CD4-positive, alpha-beta T cell treated with Interleukin-6 for 4 hours (primary cell): ENCODE data around the gene C20orf144.
A peak's percentile ranks its signal among the peaks of the same experiment; 100 is the strongest.

Source experiments
- DNase-seq: peaks from one replicate; pipeline ENCODE4 v3.0.0-alpha.2; 2020; ENCODE audit warnings: mixed read lengths

Gene C20orf144

DNA sequence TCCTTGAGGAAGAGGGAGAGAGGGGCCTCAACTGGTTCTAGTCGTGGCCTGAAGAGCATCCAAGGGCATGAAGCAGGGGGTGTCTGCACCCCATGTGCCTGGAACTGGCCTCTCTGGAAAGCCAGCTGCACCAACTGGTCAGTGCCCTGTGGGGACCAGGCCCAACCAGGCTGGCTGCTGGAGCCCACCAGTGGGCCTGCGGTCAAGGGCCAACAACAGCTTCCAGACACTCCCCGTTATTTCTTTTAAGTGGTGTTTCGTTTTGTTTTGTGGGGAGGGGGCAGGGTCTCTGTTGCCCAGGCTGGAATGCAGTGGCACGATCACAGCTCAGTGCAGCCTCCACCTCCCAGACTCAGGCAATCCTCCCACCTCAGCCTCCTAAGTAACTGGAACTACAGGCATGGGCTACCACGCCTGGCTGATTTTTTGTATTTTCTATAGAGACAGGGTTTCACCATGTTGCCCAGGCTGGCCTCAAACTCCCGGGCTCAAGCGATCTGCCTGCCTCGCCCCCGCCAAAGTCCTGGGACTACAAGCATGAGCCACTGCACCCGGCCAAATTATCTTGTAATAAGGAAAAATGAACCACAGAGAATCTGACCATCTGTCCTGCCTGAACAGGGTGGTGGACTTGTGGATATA lies 11.9 kb upstream of the C20orf144 start:
- no peak for DNase-seq

GRCh38 chr20:33650753-33651561 lies 11.2 kb upstream of the C20orf144 start:
- DNase-seq: no peak

GRCh38 chr20:33651562-33652048 lies 10.5 kb upstream of the C20orf144 start:
- DNase-seq: no peak

- DNase-seq: peak; percentile 61
These were observed 8.8 kb upstream of the C20orf144 start for GRCh38 chr20:33653218-33653899.

- DNase-seq: no peak
These were observed 8.1 kb upstream of the C20orf144 start for GRCh38 chr20:33653900-33654596.

- no peak for DNase-seq
These were observed 7.4 kb upstream of the C20orf144 start for GRCh38 chr20:33654680-33655161.

- no peak for DNase-seq
These were observed 7.0 kb upstream of the C20orf144 start for GRCh38 chr20:33655164-33655563.

- no peak for DNase-seq
These were observed 5.9 kb upstream of the C20orf144 start for GRCh38 chr20:33656010-33656782.

DNA sequence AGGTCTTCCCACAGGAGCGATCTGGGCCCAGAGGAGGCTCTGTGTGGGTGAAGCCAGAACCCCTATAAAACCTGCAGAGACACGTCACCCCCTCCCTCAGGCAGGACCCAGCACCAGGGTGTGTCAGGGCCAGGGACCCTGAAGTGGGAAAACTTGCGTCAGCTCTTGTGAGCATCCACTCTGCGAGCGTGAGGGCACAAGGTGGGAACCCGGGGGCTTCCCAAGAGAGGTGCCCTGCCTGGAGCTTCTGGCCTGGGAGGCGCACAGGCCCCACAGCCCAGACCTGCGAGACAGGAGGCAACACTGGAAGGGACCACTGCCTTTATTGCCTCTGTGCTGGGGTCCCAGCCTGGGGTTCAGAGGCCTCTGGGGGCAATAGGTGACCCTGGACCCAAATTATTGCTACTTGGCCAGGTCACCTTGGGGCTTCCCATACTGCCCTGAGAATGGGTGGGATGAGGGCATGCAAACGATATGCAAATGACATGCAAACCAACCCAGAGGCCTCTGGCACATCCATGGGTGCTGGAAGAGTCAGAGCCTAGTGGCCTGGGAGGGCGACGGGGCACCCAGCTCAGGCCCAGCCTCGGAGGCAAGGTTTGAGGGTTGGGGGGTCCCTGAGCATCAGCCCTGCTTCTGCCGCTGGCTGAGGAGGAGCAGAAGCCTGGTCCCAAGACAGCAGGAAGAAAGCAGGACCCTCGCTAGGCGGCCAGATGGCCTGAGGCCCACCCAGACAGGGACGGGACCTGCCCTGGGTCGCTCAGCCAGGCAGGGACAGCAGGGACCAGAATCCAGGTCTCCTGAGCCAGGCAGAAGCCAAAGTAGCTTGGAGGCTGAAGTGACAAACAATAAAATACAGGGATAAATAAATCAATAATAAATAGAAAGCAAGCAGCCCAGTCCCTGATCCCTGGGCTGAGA lies 5.1 kb upstream of the C20orf144 start:
- DNase-seq: no peak

- no peak for DNase-seq
These were observed 4.4 kb upstream of the C20orf144 start for GRCh38 chr20:33657704-33658095.

DNA sequence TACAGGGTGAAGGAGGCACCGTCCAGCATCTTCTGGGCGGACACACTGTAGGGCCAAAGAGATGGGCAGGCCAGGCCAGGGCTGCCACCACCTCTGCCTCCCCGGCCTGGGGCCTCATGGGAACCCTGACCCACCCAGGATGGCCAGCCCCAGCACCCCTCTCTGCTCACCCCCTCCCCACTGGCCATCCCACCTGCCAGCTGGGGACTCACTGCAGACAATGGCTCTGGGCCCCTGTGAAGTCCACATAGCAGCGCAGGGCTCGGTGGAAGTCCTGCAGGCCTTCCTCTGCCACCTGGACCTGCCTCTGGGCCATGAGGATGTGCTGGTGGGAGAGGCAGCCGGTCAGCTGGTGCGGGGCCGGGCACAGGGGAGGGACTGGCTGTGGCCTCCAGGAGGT lies 3.6 kb upstream of the C20orf144 start:
- DNase-seq: no peak

DNA sequence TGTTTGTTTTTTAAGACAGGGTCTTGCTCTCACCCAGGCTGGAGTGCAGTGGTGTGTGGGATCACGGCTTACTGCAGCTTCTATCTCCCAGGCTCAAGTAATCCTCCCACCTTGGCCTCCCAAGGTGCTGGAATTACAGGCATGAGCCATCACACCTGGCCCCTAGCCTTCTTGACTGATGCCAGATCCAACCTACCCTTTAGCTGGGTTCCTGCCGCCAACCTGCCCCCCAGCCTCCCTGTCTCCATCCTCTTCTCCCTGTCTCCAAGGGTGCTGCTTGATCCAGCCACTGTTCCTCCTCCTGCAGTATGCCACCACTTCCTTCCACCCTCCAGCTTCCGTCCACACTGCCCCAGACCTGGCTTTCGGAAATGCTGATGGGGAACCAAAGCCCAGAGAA lies 3.2 kb upstream of the C20orf144 start:
- DNase-seq: no peak

GRCh38 chr20:33659341-33660034 lies 2.6 kb upstream of the C20orf144 start:
- DNase-seq: no peak

DNA sequence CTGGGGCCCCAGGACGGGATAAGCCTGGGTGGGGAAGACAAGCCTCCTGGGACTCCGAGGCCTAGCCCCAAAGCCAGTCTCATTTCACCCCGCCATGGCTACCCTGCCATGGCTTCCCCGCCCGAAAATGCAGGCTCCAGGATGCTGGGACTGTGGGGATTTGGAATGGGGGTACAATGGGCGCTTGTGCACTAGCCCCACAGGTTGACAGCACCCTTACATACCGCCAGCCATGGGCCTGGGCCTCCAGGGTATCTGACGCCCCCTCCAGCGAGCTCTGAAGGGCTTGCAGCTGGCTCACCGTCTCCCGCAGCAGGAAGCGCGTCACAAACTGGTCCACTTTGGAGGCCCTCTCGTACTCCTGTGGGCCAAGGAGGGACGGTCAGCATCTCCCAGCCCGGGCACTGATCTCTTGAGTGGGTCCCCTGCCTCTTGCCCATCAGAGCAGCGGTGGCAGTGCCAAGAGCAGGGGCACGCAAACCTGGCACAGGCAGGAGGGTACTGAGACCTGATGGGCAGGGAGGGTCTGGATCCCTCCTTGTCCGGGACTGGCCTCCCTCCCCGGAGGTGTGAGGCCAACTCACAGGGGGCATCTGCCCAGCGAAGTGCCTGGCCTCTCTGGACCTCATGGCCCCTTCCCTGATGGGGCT lies 2.0 kb upstream of the C20orf144 start:
- DNase-seq: no peak

GRCh38 chr20:33660685-33661058 lies 1.5 kb upstream of the C20orf144 start:
- no peak for DNase-seq

GRCh38 chr20:33663161-33664084 lies 1.3 kb downstream of the C20orf144 start:
- DNase-seq: peak; percentile 92

GRCh38 chr20:33664085-33664761 lies 2.1 kb downstream of the C20orf144 start:
- no peak for DNase-seq

- DNase-seq: no peak
These were observed 2.6 kb downstream of the C20orf144 start for GRCh38 chr20:33664762-33665144.
